Neural progenitor cell (in vitro differentiated cells): Measurements from ENCODE around the gene TMBIM6.

Experiments
- CTCF ChIP-seq: fragments of 200-600 bp; sonication (generic); IDR thresholded peaks from 2 replicates; pipeline ENCODE4 v1.5.1; 2017; ENCODE audit warnings: antibody characterized with exemption, mild to moderate bottlenecking
- EZH2 ChIP-seq: fragments of 200-600 bp; sonication (generic); IDR thresholded peaks from 2 replicates; pipeline ENCODE4 v1.6.1; 2017; ENCODE audit warnings: antibody characterized with exemption, mild to moderate bottlenecking, moderate library complexity
- EZH2phosphoT487 ChIP-seq: fragments of 200-600 bp; sonication (generic); IDR thresholded peaks from 2 replicates; pipeline ENCODE4 v1.6.1; 2017; ENCODE audit warnings: antibody characterized with exemption

- TF ChIP-seq EZH2: no peak
- TF ChIP-seq CTCF: no peak
- no peak for TF ChIP-seq EZH2phosphoT487
Observed at GRCh38 chr12:49801141-49802063, 60.0 kb downstream of the TMBIM6 start.
